OCI-LY7 (cell line): Measurements from ENCODE around the gene FBXL14. TPM values are rescaled to one million over a fixed set of nuclear protein-coding genes. Genes with fewer than 3 reads are reported as not detected.

ENCODE experiments used
- BruUV-seq: library from RNA; stranded (reverse); fragments of 400-500 nt; replicated peaks from 2 replicates; lab custom pipeline; 2021; lab: Mats Ljungman, UMichigan
- CTCF ChIA-PET: fragments of 300-600 bp; sonication (Branson Sonifier 250); formaldehyde crosslinking; loops from one replicate; lab custom pipeline; 2022; ENCODE audit warnings: antibody characterized with exemption; ENCODE audit not compliant: unreplicated experiment; lab: Charles Lee
- POLR2A ChIA-PET: fragments of 300-600 bp; sonication (Branson Sonifier 250); formaldehyde crosslinking; loops from one replicate; lab custom pipeline; 2022; ENCODE audit warnings: antibody characterized with exemption; lab: Charles Lee
- DNase-seq: peaks from one replicate; pipeline ENCODE4 v3.0.0-alpha.2; 2015; ENCODE audit warnings: low spot score
- H2AFZ ChIP-seq: fragments of 200-600 bp; sonication (generic), shearing (Covaris generic); 2 replicates; pipeline ENCODE4 v1.6.1; 2014; ENCODE audit warnings: mild to moderate bottlenecking, antibody characterized with exemption, low read length, moderate library complexity
- H3K27ac ChIP-seq: fragments of 200-600 bp; sonication (generic); 2 replicates; pipeline ENCODE4 v1.5.1; 2014; ENCODE audit warnings: mixed run types, low read depth, mild to moderate bottlenecking, moderate library complexity, low read length, inconsistent platforms; ENCODE audit not compliant: poor library complexity, severe bottlenecking
- H3K36me3 ChIP-seq: fragments of 200-600 bp; sonication (generic); 2 replicates; pipeline ENCODE4 v1.6.1; 2014; ENCODE audit warnings: mild to moderate bottlenecking, antibody characterized with exemption, low read length, moderate library complexity, mixed read lengths; ENCODE audit not compliant: insufficient read depth
- H3K4me1 ChIP-seq: fragments of 200-600 bp; sonication (generic); 2 replicates; pipeline ENCODE4 v1.5.1; 2014; ENCODE audit warnings: mild to moderate bottlenecking, low read length; ENCODE audit not compliant: insufficient read depth, poor library complexity, severe bottlenecking
- H3K4me2 ChIP-seq: fragments of 200-600 bp; sonication (generic); 2 replicates; pipeline ENCODE4 v1.6.1; 2014; ENCODE audit warnings: mild to moderate bottlenecking, low read length
- H3K4me3 ChIP-seq: fragments of 200-600 bp; sonication (generic); 2 replicates; pipeline ENCODE4 v1.5.1; 2014; ENCODE audit warnings: mild to moderate bottlenecking, low read depth, low read length; ENCODE audit not compliant: poor library complexity, severe bottlenecking
- H3K79me2 ChIP-seq: fragments of 200-600 bp; sonication (generic); 2 replicates; pipeline ENCODE4 v1.6.1; 2016; ENCODE audit warnings: low read depth, mild to moderate bottlenecking, low read length, moderate library complexity, mixed read lengths; ENCODE audit not compliant: insufficient read depth
- H3K9me2 ChIP-seq: fragments of 200-600 bp; sonication (generic); 2 replicates; pipeline ENCODE4 v1.6.1; 2016; ENCODE audit warnings: mild to moderate bottlenecking, low read length, mixed read lengths; ENCODE audit not compliant: insufficient read depth
- H3K9me3 ChIP-seq: fragments of 200-600 bp; sonication (generic); 2 replicates; pipeline ENCODE4 v1.6.1; 2014; ENCODE audit warnings: mild to moderate bottlenecking, mixed run types, low read length, mixed read lengths
- H4K20me1 ChIP-seq: fragments of 200-600 bp; sonication (generic); 2 replicates; pipeline ENCODE4 v1.6.1; 2014; ENCODE audit warnings: mild to moderate bottlenecking, antibody characterized with exemption, low read length, moderate library complexity, mixed read lengths; ENCODE audit not compliant: insufficient read depth
- EZH2phosphoT487 ChIP-seq: fragments of 200-600 bp; sonication (generic); IDR thresholded peaks from 2 replicates; pipeline ENCODE4 v1.6.1; 2018; ENCODE audit warnings: low read depth, borderline replicate concordance, mild to moderate bottlenecking, mixed run types, antibody characterized with exemption, low read length, moderate library complexity, mixed read lengths
- intact Hi-C: fragments of 100-400 bp; cut with micrococcal nuclease; formaldehyde crosslinking; loops from one replicate; pipeline ENCODE4 v1.10.0; 2022; ENCODE audit not compliant: unreplicated experiment
- total RNA-seq, 2 experiments: library from RNA; depleted of rRNA in 1 of 2; stranded (reverse); fragments of >200 nt in 1 of 2; shearing (Covaris generic) in 1 of 2; gene quantifications; 2 replicates each; pipeline ENCODE4 v1.2.3, GENCODE V29; 2014 to 2022
- TF ChIP-seq, protein P1 (sequence below): fragments of 200-600 bp; sonication (generic); conservative IDR thresholded peaks from 2 replicates; pipeline ENCODE4 v1.5.1; 2014; ENCODE audit warnings: mild to moderate bottlenecking, antibody characterized with exemption, low read length, moderate library complexity, mixed read lengths

FBXL14 gene
- total RNA-seq, 2 experiments from 2014 or later = 33.4 to 45.5 TPM

DNA sequence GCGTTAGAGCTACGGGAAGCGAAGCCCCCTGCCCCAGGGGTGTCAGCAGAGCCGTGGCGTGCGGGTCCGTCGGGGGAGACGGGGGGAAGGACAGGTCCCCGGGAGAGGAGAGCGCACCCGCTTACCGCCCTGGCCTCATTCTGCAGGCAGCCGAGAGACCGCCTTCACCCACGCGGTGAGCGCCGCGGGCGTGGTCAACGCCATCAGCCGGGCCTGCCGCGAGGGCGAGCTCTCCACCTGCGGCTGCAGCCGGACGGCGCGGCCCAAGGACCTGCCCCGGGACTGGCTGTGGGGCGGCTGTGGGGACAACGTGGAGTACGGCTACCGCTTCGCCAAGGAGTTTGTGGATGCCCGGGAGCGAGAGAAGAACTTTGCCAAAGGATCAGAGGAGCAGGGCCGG, 45.2 kb upstream of the FBXL14 start:
- Histone ChIP-seq H4K20me1 (no peaks in the 10 kb centered on the region), H3K36me3 (no peaks in the 10 kb centered on the region), H3K4me3 (no peak overlapping the region), H3K4me1 (no peaks in the 10 kb centered on the region), H3K79me2 (no peaks in the 10 kb centered on the region), H3K9me2 (no peaks in the 10 kb centered on the region), H3K9me3 (no peaks in the 10 kb centered on the region), H3K27ac (no peak overlapping the region), H2AFZ (no peak overlapping the region), H3K4me2 (no peak overlapping the region)
- TF ChIP-seq, protein P1, sequence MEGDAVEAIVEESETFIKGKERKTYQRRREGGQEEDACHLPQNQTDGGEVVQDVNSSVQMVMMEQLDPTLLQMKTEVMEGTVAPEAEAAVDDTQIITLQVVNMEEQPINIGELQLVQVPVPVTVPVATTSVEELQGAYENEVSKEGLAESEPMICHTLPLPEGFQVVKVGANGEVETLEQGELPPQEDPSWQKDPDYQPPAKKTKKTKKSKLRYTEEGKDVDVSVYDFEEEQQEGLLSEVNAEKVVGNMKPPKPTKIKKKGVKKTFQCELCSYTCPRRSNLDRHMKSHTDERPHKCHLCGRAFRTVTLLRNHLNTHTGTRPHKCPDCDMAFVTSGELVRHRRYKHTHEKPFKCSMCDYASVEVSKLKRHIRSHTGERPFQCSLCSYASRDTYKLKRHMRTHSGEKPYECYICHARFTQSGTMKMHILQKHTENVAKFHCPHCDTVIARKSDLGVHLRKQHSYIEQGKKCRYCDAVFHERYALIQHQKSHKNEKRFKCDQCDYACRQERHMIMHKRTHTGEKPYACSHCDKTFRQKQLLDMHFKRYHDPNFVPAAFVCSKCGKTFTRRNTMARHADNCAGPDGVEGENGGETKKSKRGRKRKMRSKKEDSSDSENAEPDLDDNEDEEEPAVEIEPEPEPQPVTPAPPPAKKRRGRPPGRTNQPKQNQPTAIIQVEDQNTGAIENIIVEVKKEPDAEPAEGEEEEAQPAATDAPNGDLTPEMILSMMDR = no peak
- TF ChIP-seq EZH2phosphoT487 = no peak
- intact Hi-C loops = no loop called here
- no peak for DNase-seq
- POLR2A ChIA-PET = no interaction called here
- BruUV-seq = no TSS peak
- CTCF ChIA-PET = no interaction called here

GRCh38 chr12:1638203-1638602, 43.8 kb upstream of the FBXL14 start:
- Histone ChIP-seq H3K27ac (no peak overlapping the region), H3K9me3 (no peaks in the 10 kb centered on the region), H3K9me2 (no peaks in the 10 kb centered on the region), H2AFZ (no peak overlapping the region), H4K20me1 (no peaks in the 10 kb centered on the region), H3K79me2 (no peaks in the 10 kb centered on the region), H3K4me2 (no peak overlapping the region), H3K4me1 (no peaks in the 10 kb centered on the region), H3K36me3 (no peaks in the 10 kb centered on the region), H3K4me3 (no peak overlapping the region)
- TF ChIP-seq, protein P1 = no peak
- TF ChIP-seq EZH2phosphoT487 = no peak
- DNase-seq = no peak
- CTCF ChIA-PET = interaction anchor here (0.6 kb wide), 1 partner anchor 153 kb away, joined by 3 read pairs; no protein-coding TSS in a partner anchor
- intact Hi-C loops = no loop called here
- POLR2A ChIA-PET = interaction anchor here (0.7 to 0.9 kb wide), 2 partner anchors 12 to 63 kb away, joined by 3 to 4 read pairs; no protein-coding TSS in a partner anchor
- no TSS peak for BruUV-seq

DNA sequence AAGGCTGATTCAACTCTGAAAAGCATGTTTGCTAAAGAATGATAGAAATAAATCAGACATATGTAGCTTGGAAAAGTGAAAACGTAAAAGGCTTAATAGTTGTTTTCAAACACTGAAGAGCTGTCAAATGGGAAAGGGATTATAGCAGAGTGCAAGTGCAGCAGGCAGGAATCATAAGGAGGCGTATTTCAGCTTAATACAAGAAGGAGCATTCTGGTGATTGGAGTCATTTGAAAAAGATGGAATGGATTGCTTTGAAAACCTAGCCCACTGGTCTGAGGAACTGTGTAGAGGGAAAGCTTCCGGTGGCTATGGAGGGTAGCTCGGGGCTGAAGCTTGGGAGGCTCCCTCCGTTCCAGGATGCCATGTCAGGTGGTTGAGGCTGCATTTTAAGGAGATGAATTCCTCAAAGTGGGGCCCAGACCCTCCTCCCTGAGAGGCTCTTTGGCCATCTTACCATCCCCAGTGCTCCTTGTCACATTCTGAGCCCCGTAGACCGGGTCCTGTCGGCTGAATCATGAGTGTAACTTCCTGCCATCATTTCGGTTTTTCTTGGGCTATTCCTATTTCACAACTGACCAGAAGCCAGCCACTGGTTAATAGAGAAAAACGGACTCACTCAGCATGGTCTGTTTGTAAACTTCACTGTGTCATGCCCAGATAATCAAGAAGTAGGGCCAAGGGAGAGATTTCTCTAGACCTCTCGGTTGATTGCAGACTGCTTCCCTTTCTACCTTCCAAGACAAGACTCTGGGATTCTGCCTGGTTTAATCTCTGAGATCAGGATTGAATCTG, 41.1 kb upstream of the FBXL14 start:
- ChIA-PET CTCF (interaction anchor here (0.7 to 1.7 kb wide), 3 partner anchors 14 to 518 kb away, joined by 3 to 10 read pairs (median 8); no protein-coding TSS in a partner anchor), POLR2A (no interaction called here)
- Histone ChIP-seq H3K4me1 (no peaks in the 10 kb centered on the region), H2AFZ (no peak overlapping the region), H3K27ac (no peak overlapping the region), H3K9me2 (no peaks in the 10 kb centered on the region), H3K9me3 (no peaks in the 10 kb centered on the region), H3K36me3 (no peaks in the 10 kb centered on the region), H3K79me2 (no peaks in the 10 kb centered on the region), H3K4me3 (no peak overlapping the region), H3K4me2 (no peak overlapping the region), H4K20me1 (no peaks in the 10 kb centered on the region)
- TF ChIP-seq, protein P1 = no peak
- no peak for TF ChIP-seq EZH2phosphoT487
- BruUV-seq = no TSS peak
- no peak for DNase-seq
- intact Hi-C loops = loop anchor here (2.0 kb wide), 1 partner anchor 17 kb away; no protein-coding TSS in a partner anchor
